Fibroblast of lung (primary cell): ENCODE results near the gene POU3F1.

Experiments
- CTCF ChIP-seq, 2 donors: IDR thresholded peaks in 1 of 2; conservative IDR thresholded peaks in 1 of 2; 1 replicate in 1 of 2; 2 replicates in 1 of 2; pipeline ENCODE4 v1.5.1; 2011 to 2012; ENCODE audit warnings: low read length in 2 of 2, control low read depth in 1 of 2, inconsistent platforms in 1 of 2, low read depth in 1 of 2, mild to moderate bottlenecking in 1 of 2
- EZH2 ChIP-seq: IDR thresholded peaks from 2 replicates; pipeline ENCODE4 v1.5.1; 2012; ENCODE audit warnings: low read length, control low read depth, mild to moderate bottlenecking; ENCODE audit errors: missing control alignments

DNA sequence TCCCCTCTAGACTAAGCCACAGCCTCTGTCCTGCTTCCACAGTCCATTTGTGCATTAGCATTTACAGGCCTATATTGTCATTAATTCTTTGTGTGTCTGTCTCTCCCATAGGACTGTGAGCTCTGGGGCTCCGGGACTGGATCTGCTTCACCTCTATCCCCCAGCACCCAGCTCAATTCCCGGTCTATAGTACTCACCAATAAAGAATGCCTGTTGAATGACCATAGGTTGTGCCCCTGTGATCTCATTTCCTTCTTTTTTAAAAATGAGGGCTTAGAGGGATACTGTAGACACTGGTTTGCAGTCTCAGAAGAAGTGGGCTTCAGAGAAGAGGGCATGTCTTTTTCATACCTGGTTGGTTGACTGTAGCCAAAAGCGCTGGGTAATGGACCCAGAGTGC is 8.8 kb upstream of the POU3F1 start:
- TF ChIP-seq CTCF (conservative IDR thresholded peaks at IDR 0.05 in 1 of 2, IDR thresholded peaks at IDR 0.05 in 1 of 2; ENCODE audit: low read depth in 1 of 2, low read length in 2 of 2) (no peak), EZH2 (no peak)
